Karpas-422 (cell line): ENCODE measurements around the gene MOB2. TPM values are rescaled to one million over a fixed set of nuclear protein-coding genes. Genes with fewer than 3 reads are reported as not detected.

Source experiments
- DNase-seq: peaks from one replicate; pipeline ENCODE4 v3.0.0-alpha.2; 2015
- H2AFZ ChIP-seq: fragments of 200-600 bp; sonication (generic); 2 replicates; pipeline ENCODE4 v1.6.1; 2014; ENCODE audit warnings: antibody characterized with exemption, low read length, mixed read lengths
- H3K27ac ChIP-seq: fragments of 200-600 bp; sonication (generic); 2 replicates; pipeline ENCODE4 v1.5.1; 2014; ENCODE audit warnings: mild to moderate bottlenecking, low read length, moderate library complexity
- H3K27me3 ChIP-seq: fragments of 200-600 bp; sonication (generic); 2 replicates; pipeline ENCODE4 v1.6.1; 2014; ENCODE audit warnings: low read length, mixed read lengths
- H3K36me3 ChIP-seq: fragments of 200-600 bp; sonication (generic); 2 replicates; pipeline ENCODE4 v1.6.1; 2014; ENCODE audit warnings: low read length, mixed read lengths; ENCODE audit not compliant: insufficient read depth
- H3K4me1 ChIP-seq: fragments of 200-600 bp; sonication (generic); 2 replicates; pipeline ENCODE4 v1.6.1; 2014; ENCODE audit warnings: mild to moderate bottlenecking, low read length, mixed read lengths
- H3K4me2 ChIP-seq: fragments of 200-600 bp; sonication (generic); 2 replicates; pipeline ENCODE4 v1.6.1; 2014; ENCODE audit warnings: low read length, low read depth, mild to moderate bottlenecking; ENCODE audit not compliant: poor library complexity, severe bottlenecking
- H3K4me3 ChIP-seq: fragments of 200-600 bp; sonication (generic); 2 replicates; pipeline ENCODE4 v1.5.1; 2014; ENCODE audit warnings: mild to moderate bottlenecking, antibody characterized with exemption, low read length, mixed read lengths
- H3K79me2 ChIP-seq: fragments of 200-600 bp; sonication (generic); 2 replicates; pipeline ENCODE4 v1.6.1; 2014; ENCODE audit warnings: mild to moderate bottlenecking, low read length, mixed read lengths
- H3K9ac ChIP-seq: fragments of 200-600 bp; sonication (generic); 2 replicates; pipeline ENCODE4 v1.6.0; 2014; ENCODE audit warnings: low read length
- H3K9me2 ChIP-seq: fragments of 200-600 bp; sonication (generic), shearing (Covaris generic); replicated peaks from 2 replicates; pipeline ENCODE4 v1.6.0; 2014; ENCODE audit warnings: mild to moderate bottlenecking, low read length, moderate library complexity; ENCODE audit not compliant: insufficient read depth
- H3K9me3 ChIP-seq: fragments of 300-700, 200-600 bp; sonication (generic); 2 replicates; pipeline ENCODE4 v1.6.1; 2014; ENCODE audit warnings: low read length, mixed read lengths
- H4K20me1 ChIP-seq: fragments of 200-600 bp; sonication (generic); 2 replicates; pipeline ENCODE4 v1.6.1; 2014; ENCODE audit warnings: mild to moderate bottlenecking, antibody characterized with exemption, low read length, low read depth; ENCODE audit not compliant: insufficient read depth
- total RNA-seq: library from RNA; depleted of rRNA; stranded (reverse); fragments of >200 nt; shearing (Covaris generic); gene quantifications from 2 replicates; pipeline ENCODE4 v1.2.3, GENCODE V29; 2014; ENCODE audit warnings: low replicate concordance

Gene MOB2
- total RNA-seq, 1 experiment from 2014 or later = 8.8 TPM

DNA sequence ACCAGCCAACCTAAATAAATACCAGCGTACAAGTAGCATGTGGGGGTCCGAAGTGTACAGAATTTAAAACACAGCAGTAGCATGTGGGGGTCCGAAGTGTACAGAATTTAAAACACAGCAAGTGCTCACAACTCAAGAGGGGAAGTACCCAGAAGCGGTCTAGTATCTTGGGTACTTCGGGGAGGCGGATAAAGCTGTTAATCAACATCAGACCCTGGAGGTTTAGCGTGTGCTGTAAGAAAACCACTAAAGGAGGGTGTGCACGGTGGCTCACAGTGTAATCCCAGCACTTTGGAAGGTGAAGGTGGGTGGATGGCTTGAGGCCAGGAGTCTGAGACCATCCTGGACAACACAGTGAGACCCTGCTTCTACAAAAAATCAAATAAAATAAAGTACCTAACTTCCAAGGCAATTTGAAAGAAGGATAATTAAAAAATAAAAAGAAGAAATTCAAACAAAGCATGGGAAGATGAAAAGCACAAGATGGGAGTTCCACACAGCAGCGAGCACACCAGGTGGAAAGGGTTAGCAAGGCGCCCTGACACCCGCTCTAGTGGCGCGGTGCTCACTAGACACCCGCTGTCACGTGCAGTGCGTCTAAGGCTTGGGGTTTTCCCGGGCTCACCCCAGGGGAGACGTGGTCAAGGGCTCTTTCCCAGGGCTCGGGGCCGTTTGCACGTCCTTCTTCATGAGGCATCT, 35.0 kb upstream of the MOB2 start:
- no peak overlapping the region for H3K4me3 ChIP-seq
- H3K4me2 ChIP-seq = no peak overlapping the region
- H3K4me1 ChIP-seq = no peaks in the 10 kb centered on the region
- H3K27ac ChIP-seq = no peak overlapping the region
- no peaks in the 10 kb centered on the region for H3K79me2 ChIP-seq
- no peaks in the 10 kb centered on the region for H3K9me2 ChIP-seq
- H3K9me3 ChIP-seq = no peaks in the 10 kb centered on the region
- no peak overlapping the region for H3K9ac ChIP-seq
- DNase-seq = no peak
- peaks cover 84% of the 10 kb centered on the region for H4K20me1 ChIP-seq
- no peak overlapping the region for H2AFZ ChIP-seq
- H3K27me3 ChIP-seq = no peaks in the 10 kb centered on the region
- H3K36me3 ChIP-seq = no peaks in the 10 kb centered on the region

DNA sequence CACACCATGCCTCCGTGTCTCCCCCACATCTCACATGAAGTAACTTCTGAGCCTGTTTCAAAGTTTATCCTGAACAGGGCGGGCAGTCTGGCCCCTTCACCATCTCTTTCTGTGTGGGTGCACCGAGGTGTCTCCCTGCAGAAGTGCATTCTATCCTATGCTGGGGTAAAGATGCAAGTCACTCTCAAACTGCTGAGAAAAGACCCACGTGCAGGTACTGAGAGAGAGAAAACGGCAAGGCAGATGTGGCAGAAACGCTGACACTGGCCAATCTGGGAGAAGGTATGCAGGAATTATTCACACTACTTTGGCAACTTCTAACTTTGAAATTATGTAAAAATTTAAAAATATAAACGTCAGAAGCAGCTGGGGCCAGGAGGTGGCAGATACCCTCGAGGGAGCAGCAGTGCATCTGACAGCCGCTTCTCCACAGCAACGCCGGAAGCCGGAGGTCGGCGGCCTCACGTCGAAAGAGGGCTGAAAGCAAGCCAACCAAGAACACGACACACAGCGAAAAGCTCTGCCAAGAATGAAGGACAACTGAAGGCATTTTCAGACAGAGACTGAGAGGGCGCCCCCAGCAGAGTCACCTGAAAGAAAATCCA, 34.2 kb upstream of the MOB2 start:
- H3K4me2 ChIP-seq = no peak overlapping the region

DNA sequence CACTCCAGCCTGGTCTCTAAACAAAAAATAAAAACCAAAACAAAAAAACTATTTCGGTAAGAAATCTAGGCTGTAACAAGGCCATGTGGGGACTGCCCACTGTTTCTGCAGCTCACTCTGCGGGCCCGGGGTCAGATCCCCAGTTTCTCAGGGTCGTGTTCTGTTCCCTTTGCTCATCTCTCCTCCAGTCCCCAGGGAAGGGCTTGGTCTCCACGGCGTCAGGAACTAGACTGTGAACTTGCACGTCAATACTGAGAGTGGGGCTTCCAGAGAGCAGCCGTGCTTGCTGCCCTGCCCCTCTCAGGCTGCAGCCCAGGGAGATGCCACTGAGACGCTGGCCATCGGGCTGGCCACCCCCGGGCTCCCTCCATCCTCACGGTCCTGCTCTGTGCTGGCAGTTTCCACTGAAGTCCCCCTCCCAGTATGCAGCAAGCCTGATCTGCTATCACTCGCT, 33.7 kb upstream of the MOB2 start:
- Histone ChIP-seq H4K20me1 (peaks cover 89% of the 10 kb centered on the region), H3K27ac (no peak overlapping the region)

More for the DNA sequence above, 34.2 kb upstream of the MOB2 start:
- no peak for DNase-seq
- no peak overlapping the region for H3K27ac ChIP-seq
- H4K20me1 ChIP-seq = peaks cover 88% of the 10 kb centered on the region
- no peak overlapping the region for H3K4me3 ChIP-seq
- no peak overlapping the region for H2AFZ ChIP-seq
- H3K27me3 ChIP-seq = no peaks in the 10 kb centered on the region
- no peaks in the 10 kb centered on the region for H3K36me3 ChIP-seq
- H3K9ac ChIP-seq = no peak overlapping the region
- no peaks in the 10 kb centered on the region for H3K4me1 ChIP-seq
- H3K9me3 ChIP-seq = no peaks in the 10 kb centered on the region
- H3K9me2 ChIP-seq = no peaks in the 10 kb centered on the region
- no peaks in the 10 kb centered on the region for H3K79me2 ChIP-seq

DNA sequence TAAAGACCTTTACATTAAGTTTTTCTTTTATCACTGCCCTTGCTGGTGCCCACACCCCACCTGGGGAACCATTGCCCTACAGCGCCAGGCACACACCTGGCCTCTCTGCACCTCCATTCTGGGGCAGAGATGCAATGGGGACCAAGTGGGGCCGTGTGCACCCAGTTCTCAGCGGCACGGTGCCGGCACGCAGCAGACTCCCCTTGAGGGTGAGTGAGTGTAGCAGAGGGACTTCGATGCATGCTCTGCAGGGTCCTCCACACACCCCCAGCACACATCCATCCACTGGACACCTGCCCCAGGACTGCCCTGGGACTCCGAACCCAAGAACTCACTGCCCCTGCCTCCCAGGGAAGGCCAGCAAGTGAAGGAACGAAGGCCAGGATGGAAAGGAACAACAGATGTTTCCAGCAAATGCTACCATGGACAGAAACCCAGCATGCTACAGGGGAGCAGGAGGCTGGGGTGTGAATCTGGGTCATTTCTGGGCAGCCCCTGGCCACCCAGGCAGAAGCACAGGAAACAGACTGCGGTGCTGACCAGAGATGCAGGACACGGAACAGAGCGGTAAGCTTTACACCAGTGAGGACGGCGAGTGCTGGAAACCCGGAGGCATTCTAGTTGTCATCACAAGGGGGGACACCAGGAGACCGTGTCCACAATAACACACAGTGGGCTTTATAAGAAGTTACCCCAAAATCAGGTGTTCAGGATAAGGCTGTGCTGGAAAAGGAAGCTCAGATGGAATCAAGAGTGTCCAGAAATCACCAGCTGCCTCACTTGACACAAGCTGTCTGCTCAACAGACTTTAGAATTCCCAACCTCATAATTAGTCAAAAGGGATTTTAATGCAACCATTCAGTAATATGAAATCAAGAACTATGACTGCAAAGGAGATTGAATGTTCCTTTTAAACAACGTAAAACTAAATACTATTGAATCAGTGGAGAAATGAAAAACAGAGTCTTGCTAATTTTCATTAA, 32.7 kb upstream of the MOB2 start:
- Histone ChIP-seq H3K4me1 (no peaks in the 10 kb centered on the region), H4K20me1 (peaks cover 92% of the 10 kb centered on the region), H3K9ac (no peak overlapping the region), H3K27ac (no peak overlapping the region), H3K79me2 (no peaks in the 10 kb centered on the region), H3K27me3 (no peaks in the 10 kb centered on the region), H3K9me2 (no peaks in the 10 kb centered on the region), H2AFZ (no peak overlapping the region), H3K36me3 (no peaks in the 10 kb centered on the region), H3K9me3 (no peaks in the 10 kb centered on the region), H3K4me3 (no peak overlapping the region), H3K4me2 (no peak overlapping the region)
- no peak for DNase-seq

More for the DNA sequence above, 33.7 kb upstream of the MOB2 start:
- Histone ChIP-seq H3K79me2 (no peaks in the 10 kb centered on the region), H3K9me2 (no peaks in the 10 kb centered on the region), H3K4me3 (no peak overlapping the region), H3K9ac (no peak overlapping the region), H3K36me3 (no peaks in the 10 kb centered on the region), H2AFZ (no peak overlapping the region), H3K27me3 (no peaks in the 10 kb centered on the region), H3K4me2 (no peak overlapping the region), H3K9me3 (no peaks in the 10 kb centered on the region), H3K4me1 (no peaks in the 10 kb centered on the region)
- DNase-seq = no peak

DNA sequence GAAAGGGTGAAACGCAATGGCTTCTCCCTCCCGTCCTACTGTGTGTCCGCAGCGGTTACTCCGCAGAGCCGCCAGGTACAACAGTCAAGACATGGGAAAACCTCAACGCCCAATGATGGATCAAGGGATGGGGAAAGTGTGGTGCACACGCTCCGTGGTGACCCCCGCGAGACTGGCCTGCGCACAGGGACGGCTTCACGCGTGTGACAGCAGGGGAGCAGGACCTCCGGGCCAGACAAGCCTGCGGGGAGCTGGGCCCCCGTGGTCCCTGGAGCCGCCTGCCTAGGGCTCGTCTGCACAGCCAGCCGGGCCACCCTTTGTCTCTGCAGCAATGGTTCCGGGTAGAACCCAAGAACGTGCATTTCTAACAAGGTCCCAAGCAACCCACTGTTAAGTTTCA, 31.7 kb upstream of the MOB2 start:
- no peaks in the 10 kb centered on the region for H3K27me3 ChIP-seq
- H4K20me1 ChIP-seq = peaks cover 88% of the 10 kb centered on the region
- H3K9me2 ChIP-seq = no peaks in the 10 kb centered on the region
- no peaks in the 10 kb centered on the region for H3K9me3 ChIP-seq
- H3K36me3 ChIP-seq = no peaks in the 10 kb centered on the region
- H3K4me2 ChIP-seq = no peak overlapping the region
- no peaks in the 10 kb centered on the region for H3K79me2 ChIP-seq
- no peak overlapping the region for H2AFZ ChIP-seq
- H3K27ac ChIP-seq = no peak overlapping the region
- no peak for DNase-seq
- H3K4me3 ChIP-seq = no peak overlapping the region
- no peak overlapping the region for H3K9ac ChIP-seq
- H3K4me1 ChIP-seq = no peaks in the 10 kb centered on the region

DNA sequence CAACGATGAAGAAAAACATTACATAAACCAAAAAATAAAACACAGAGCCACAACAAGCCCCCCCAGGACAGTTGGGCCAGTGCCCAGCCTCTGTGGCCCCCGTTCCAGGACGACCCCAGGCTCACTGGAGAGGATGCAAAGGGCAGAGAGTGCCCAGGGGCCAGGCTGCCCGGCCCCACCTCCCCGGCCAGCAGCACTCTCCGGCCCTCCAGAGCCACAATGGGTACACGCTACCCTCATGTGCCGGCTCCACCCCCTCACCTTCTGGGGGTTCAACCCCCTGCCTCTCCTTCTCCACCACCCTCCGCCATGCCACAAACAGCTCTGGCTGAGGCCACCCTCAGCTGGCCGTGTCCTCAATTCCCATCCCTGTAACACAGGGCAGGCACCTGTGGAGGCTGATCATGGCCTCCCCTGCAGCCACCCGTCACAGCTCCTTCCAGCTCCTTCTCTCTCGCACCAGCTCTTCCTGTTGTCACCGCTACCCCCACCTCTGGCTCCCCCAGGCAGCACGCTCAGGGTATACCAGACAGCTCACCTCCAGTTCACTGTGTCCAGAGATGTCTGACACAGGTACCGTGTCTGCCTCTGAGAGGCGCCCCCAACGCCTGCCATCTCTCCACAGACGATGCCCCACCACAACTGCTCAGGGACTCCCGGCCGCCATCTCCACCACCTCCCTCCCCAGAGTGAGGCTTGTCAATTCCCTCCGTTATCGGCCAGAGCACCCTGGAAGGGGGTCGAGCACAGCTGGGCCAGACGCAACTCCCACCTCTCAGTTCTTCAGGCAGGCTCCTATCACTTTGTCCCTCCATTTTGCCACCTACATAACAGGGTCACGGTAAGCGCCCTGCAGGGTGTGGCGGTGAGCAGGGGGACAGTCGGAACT, 30.8 kb upstream of the MOB2 start:
- Histone ChIP-seq H3K9me2 (no peaks in the 10 kb centered on the region), H4K20me1 (peaks cover 83% of the 10 kb centered on the region), H3K27ac (no peak overlapping the region), H3K36me3 (no peaks in the 10 kb centered on the region), H3K4me3 (no peak overlapping the region), H3K27me3 (no peaks in the 10 kb centered on the region), H2AFZ (no peak overlapping the region), H3K9me3 (no peaks in the 10 kb centered on the region), H3K9ac (no peak overlapping the region), H3K79me2 (no peaks in the 10 kb centered on the region), H3K4me2 (no peak overlapping the region), H3K4me1 (no peaks in the 10 kb centered on the region; the same call in 1 of the 2 replicates)
- DNase-seq = no peak

DNA sequence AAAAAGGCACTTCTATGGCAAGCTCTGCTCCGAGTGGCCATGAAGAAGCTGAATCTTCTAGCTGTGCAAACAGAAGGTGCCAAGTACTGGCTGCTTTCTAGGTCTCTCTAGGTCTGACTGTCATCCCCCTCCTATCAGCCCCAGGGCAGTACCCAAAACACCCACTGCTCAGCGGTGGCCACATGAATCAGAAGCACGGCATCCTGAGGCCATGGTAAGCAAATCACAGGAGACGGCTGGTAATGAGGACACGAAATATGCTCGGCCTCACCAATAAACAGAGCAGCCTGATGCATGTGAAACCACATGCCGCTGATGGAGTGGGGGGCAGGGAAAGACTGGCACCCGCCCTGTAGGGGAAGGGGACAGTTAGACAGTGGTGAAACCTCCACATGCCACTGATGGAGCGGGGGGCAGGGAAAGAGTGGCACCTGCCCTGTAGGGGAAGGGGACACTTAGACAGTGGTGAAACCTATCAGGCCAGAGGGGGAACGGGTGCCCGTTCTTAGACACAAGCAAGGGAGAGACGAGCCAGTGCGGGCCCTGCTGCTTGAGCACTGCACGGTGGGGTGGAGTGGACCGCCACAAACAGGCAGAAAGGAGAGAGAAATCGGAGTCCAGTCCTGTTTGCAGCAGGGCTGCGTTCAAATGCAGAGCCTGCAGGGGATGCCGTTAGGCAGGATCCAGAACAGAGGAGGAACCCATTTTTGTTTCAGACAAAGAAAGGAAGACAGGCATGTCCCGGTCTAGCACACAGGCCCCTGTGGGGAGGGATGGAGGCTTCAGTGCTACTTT, 29.9 kb upstream of the MOB2 start:
- no peak overlapping the region for H2AFZ ChIP-seq
- H3K79me2 ChIP-seq = no peaks in the 10 kb centered on the region
- no peaks in the 10 kb centered on the region; the same call in 1 of the 2 replicates for H3K4me1 ChIP-seq
- DNase-seq = no peak
- H3K27ac ChIP-seq = no peak overlapping the region
- H3K9ac ChIP-seq = no peak overlapping the region
- H3K9me2 ChIP-seq = no peaks in the 10 kb centered on the region
- H3K4me3 ChIP-seq = no peak overlapping the region
- H3K36me3 ChIP-seq = no peaks in the 10 kb centered on the region
- H3K27me3 ChIP-seq = no peaks in the 10 kb centered on the region
- no peak overlapping the region for H3K4me2 ChIP-seq
- peaks cover 86% of the 10 kb centered on the region for H4K20me1 ChIP-seq
- H3K9me3 ChIP-seq = no peaks in the 10 kb centered on the region
